RPMI8226 (cell line): ENCODE results near the gene BICDL1.
"Not testable (repeated sequence)": the region's sequence is repeated elsewhere in the genome, so short reads cannot be mapped to it uniquely, and the experiment has no call there.

Experiments
- DNase-seq: peaks from one replicate; pipeline ENCODE4 v3.0.0-alpha.2; 2015

Gene BICDL1, protein sequence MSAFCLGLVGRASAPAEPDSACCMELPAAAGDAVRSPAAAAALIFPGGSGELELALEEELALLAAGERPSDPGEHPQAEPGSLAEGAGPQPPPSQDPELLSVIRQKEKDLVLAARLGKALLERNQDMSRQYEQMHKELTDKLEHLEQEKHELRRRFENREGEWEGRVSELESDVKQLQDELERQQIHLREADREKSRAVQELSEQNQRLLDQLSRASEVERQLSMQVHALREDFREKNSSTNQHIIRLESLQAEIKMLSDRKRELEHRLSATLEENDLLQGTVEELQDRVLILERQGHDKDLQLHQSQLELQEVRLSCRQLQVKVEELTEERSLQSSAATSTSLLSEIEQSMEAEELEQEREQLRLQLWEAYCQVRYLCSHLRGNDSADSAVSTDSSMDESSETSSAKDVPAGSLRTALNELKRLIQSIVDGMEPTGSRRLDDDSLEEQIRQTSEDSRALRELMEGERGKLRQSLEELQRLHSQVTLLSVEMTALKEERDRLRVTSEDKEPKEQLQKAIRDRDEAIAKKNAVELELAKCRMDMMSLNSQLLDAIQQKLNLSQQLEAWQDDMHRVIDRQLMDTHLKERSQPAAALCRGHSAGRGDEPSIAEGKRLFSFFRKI

DNA sequence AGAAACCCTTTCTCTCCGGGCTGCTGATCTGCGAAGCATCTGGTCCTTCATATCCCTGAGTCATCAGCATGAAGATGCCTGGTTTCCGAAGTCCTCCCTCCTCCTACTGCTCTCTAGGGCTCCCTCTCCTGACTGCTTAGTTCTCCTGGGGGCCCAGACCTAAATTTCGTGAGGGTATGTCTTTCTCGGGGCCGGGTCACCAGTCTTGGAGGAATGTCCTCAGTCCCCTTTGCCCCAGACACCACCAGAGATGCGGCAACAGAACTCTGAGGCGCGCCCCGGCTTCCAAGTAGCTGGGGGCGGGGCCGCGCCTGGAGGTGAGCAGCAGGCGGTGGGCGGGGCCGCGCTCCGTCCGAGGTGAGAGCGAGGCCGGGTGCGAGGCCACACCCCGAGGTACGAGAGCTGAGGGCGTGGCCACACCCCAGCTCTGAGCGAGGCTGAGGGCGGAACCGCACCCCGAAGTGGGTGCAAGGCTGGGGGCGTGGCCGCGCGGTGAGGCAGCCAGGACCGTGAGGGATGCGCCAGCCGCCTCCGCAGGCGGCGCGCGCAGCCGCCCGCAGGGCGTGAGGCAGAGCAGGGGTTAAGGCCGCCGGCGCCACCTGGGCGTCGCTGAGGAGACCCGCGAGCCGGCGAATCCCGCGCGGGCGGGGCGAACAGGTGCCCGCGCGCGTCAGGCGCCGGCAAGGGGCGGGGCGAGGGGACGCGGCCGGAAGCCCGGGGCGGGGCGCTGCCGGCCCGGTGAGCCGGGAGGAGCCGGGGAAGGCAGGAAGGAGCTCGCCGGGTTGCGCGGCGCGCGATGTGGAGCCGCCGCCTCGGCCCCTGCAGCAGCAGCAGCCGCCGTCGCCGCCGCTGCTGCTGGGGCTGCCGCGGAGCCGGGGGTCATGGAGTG lies at the start of gene BICDL1:
TSS of gene BICDL1 (plus strand) at position 765 of the 889 bp plus-strand sequence. CDS start 633 bp downstream, outside the sequence.
- peak; percentile 98 for DNase-seq

DNA sequence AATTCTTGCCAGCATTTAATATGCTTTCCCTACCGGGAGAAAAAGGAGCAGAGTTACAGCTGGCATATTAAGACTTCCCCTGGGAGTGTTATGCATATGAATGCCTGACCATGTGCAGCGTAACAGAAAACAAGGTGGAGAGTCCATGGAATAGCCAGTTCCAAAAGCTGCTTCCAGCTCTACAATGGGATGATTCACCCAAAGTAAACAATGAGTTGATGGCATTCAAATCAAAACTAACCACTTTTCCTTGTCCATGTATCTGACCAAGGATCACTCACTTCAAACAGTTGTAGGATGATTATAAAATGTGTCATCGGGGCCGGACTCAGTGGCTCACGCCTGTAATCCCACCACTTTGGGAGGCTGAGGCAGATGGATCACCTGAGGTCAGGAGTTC lies 48.1 kb upstream of the BICDL1 start:
- no peak for DNase-seq

DNA sequence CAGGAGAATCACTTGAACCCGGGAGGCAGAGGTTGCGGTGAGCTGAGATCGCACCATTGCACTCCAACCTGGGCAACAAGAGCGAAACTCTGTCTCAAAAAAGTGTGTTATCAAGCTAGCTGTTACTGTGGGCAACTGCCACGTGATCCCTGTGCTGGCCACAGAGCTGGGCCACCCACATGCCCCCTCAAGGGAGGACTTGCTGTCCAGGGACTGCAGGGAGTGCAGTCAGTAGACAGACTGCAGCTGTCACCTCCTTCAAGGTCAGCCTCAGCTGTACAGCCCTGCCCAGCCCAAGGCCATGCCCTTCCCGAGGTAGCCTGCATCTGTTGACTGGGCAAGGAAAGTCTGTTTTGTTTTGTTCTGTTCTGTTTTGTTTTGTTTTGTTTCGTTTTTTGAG lies 46.6 kb upstream of the BICDL1 start:
- DNase-seq, result no peak

DNA sequence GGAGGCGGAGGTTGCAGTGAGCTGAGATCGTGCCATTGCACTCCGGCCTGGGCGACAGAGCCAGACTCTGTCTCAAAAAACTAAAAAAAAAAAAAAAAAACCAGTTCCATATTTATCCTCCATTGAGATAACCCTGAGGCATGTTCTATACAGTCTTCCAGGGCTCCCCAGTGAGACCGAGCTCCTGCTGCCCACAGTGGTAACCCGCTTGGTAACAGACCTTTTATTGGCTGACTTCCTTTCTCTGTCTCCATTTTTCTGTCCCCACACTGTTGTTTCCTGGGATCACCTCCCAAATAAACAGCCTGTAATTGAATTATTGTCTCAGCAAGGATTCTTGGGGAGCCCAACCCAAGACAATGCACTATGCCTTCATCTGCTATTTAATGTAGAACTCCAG lies 42.8 kb upstream of the BICDL1 start:
- no peak for DNase-seq

- DNase-seq, result no peak
Measured at GRCh38 chr12:119949145-119949544, 39.9 kb upstream of the BICDL1 start.

- DNase-seq, result no peak
Measured at GRCh38 chr12:119949594-119949993, 39.4 kb upstream of the BICDL1 start.

DNA sequence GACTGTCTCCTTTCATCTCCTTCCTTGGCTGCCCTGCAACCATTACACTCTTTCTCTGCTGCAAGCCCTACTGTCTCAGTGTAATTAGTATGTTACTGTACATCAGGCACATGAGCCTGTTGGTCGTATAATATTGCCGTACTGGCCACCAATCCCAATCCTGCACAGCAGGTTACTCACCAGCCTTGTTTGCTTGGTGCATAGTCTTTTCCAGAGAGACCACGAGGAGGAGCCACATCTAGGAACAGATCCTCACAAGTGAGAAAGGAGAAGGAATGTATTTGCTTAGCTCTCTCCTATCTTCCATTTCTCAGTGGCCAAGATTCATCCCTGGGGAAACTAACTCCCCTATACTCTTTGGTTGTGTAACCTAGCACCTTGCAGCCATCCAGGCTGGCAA lies 33.0 kb upstream of the BICDL1 start:
- no peak for DNase-seq

DNA sequence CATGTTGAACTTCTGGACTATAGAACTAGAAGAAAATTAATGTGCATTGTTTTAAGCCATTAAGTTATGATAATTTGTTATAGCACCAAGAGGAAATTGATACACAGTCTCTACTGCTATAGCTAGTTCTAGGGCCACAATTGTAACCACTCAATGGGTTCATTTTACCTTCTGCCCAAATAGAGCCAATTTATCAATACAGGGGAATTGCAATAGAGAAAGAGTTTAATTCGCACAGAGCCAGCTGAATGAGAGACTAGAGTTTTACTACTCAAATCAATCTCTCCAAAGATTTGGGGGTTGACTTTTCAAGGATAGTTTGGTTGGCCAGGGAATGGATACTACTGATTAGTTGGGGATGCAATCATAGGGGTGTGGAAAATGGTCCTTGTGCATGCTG lies 31.9 kb upstream of the BICDL1 start:
- no peak for DNase-seq

DNA sequence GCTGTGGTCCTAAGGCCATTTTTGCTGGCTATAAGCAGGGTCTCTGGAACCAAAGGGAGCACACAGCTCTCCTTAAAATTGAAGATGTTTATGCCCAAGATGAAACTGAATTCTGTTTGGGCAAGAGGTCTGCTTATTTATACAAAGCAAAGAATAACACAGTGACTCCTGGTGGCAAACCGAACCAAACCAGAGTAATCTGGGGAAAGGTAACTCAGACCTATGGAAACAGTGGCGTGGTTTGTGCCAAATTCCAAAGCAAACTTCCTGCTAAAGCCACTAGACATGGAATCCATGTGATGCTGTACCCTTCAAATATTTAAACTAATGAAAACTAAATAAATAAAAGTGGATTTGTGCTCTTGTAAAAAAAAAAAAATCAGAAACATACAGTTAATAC lies 29.6 kb upstream of the BICDL1 start:
- DNase-seq, result no peak

DNA sequence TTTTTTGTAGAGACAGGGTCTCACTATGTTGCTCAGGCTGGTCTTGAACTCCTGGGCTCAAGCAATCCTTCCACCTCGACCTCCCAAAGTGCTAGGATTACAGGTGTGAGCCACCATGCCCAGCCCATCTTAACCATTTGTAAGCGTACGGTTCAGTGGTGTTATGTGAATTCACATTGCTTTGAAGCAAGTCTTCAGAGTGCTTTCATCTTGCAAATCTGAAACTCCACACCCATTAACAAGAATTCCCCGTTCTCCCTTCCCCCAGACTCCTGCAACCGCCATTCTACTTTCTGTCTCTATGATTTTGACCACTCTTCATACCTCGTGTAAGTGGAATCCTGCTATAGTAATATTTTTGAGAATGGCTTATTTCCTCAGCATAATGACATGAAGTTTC lies 24.9 kb upstream of the BICDL1 start:
- no peak for DNase-seq

DNA sequence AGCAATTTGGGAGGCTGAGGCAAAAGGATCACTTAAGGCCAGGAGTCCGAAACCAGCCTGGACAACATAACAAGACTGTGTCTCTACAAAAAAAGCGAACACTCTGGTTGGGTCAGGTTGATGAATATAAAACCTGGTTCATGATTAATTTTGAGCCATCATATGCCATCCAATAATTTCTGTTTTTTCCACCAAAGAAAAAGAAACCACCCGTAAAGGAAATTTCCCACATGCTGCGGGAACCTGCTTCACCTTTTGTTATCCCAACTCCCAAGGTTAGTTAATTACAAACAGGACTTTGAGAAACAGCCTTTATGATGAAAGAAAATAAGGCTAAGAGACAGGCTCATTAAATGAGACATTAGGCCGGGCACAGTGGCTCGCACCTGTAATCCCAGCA lies 24.1 kb upstream of the BICDL1 start:
- no peak for DNase-seq

GRCh38 chr12:119980242-119980641 lies 8.8 kb upstream of the BICDL1 start:
- DNase-seq, result no peak

DNA sequence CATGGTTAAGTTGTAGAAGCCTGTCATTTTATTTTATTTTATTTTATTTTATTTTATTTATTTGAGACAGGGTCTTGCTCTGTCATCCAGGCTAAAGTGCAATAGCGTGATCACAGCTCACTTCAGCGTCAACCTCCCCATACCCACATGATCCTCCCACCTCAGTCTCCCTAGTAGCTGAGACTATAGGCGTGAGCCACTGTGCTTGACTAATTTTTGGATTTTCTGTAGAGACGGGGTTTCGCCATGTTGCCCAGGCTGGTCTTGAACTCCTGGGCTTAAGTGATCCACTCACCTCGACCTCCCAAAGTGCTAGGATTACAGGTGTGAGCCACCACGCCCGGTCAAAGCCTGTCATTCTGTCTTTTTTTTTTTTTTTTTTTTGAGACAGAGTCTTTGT lies 8.3 kb upstream of the BICDL1 start:
- DNase-seq, result not testable (repeated sequence)

- DNase-seq, result no peak
Measured at GRCh38 chr12:119989361-119989730, 310 bp downstream of the BICDL1 start.

GRCh38 chr12:119989731-119990381 lies 820 bp downstream of the BICDL1 start:
- peak; percentile 86 for DNase-seq

- no peak for DNase-seq
Measured at GRCh38 chr12:119990382-119990874, 1.4 kb downstream of the BICDL1 start.

DNA sequence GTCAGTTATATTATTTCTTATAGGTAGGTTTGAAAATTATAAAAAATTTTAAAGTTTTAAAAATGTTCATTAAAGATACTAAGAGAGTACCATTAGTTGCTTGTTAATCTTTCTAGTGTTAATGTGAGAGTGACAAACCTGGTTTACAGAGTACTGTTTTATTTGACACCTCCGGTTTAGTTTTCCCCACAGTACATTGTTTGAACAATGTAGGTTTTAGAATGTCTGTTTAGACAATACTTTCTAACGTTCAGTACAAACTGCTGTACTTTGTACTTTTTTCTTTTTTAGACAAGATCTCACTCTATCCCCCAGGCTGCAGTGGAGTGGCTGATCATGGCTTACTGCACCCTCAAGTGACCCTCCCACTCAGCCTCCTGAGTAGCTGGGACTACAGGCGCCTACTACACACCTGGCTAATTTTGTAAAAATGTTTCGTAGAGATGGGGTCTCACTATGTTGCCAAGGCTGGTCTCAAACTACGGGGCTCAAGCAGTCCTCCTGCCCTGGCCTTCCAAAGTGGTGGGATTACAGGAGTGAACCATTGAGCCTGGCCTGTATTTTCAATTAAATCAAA lies 3.2 kb downstream of the BICDL1 start:
- DNase-seq, result no peak

DNA sequence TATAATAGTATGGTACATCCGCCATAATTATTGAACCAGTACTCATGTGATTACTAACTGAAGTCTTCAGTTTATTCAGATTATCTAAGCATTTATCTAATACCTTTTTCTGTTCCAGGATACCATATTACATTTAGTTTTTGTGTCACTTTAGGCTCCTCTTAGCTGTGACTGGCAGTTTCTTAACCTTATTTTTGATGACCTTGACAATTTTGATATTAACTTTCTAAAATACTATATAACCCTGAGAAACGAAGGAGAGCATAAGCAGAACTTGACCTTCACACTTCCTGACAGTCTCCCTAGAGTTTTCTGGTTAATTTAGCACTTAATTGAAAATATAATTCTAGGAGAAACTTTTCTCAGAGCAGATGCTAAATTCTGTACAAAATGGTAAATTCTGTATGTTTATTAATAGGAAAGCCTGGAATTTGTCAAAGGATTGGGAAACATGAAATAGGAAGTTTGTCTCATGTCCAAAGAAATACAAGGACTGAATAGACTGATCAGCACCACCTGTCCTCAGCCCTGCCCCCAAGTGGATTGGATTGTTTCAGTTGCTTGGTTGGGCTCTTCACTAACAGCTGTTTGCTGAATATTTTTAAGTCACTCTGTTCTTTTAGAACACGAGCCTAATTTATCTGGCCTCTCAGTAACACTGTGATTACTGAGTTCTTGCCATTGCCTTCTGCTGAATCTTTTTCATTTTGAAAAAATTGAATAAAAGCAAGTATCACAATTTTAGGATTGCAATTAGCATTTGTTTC lies 6.0 kb downstream of the BICDL1 start:
- DNase-seq, result peak; percentile 13

- DNase-seq, result no peak
Measured at GRCh38 chr12:119996417-119996816, 7.4 kb downstream of the BICDL1 start.

GRCh38 chr12:119998471-119999245 lies 9.6 kb downstream of the BICDL1 start:
- no peak for DNase-seq

DNA sequence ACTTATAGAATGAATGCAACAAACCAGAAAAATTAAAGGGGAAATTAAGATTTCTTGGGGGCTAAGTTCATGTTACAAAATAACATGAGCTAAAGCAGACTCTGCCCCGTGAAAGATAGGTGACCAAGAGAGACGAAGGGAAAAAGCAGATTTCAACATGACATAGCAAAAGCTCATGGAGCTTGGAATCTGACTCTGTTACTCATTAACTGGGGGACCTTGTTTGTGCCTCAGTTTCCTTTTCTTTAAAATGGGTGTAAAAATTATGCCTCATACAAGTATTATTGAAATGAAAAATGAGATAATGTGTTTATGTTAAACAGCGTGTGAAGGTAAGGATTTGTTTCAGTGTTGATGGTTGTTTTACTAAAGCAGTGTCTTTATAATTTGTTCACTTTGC lies 11.5 kb downstream of the BICDL1 start:
- no peak for DNase-seq
